GM12872 (cell line): ENCODE results near the gene FEM1B.

Experiments used
- CTCF ChIP-seq: IDR thresholded peaks from 3 replicates; pipeline ENCODE4 v1.5.1; 2011; ENCODE audit warnings: low read depth, mild to moderate bottlenecking, low read length, moderate library complexity; ENCODE audit not compliant: insufficient read depth

FEM1B gene

DNA sequence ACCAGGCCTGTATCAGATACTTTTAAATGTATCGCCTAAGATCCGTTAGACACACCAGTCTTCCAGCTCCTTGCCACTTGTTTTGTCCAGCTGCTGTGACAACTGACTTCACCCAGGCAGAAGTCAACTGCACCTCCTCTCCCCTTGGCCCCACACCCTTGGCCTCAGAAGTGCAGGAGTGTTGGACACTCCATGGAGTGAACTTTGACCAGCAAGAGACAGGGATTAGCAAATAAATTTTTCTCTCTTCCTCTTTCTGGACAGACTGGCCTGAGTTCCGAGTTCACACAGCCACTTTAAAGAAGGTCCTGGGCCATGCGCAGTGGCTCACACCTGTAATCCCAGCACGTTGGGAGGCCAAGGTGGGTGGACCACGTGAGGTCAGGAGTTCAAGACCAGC is 45.1 kb upstream of the FEM1B start:
- no peak for TF ChIP-seq CTCF

DNA sequence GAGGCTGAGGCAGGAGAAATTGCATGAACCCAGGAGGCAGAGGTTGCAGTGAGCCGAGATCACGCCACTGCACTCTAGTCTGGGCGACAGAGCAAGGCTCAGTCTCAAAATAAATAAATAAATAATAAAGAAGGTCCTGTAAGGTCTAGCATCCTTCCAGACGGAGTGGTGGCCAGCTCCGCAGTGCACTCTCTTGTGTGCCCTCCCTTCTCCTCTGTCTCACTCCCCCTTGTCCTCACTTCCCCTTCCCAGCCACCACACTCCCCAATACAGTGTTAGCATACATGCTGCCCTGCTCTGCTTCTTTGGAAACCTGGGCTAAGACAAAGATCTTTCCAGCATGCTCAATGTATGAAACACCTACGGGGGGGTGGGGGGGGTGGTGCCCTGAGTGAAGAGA is 44.6 kb upstream of the FEM1B start:
- no peak for TF ChIP-seq CTCF

GRCh38 chr15:68234060-68234459 is 43.5 kb upstream of the FEM1B start:
- TF ChIP-seq CTCF = no peak

- TF ChIP-seq CTCF = no peak
These were observed 42.5 kb upstream of the FEM1B start for GRCh38 chr15:68235022-68235421.

DNA sequence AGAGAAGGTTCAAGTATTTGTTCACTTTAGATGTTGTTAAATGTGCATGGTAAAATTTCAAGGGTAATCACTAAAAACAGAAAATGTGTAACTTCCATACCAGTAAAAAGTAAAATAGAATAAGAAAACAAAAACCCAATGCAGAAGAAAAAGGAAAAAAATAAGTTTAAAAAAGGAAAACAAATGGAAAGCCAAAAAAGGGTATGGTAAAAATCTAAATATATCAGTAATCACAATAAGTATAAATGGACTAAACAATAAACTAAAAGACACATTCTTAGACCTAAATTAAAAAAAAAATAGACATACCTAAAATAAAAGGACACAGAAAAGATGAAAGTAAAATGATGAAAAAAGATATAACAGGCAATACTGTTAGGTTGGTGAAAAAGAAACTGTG is 38.5 kb upstream of the FEM1B start:
- no peak for TF ChIP-seq CTCF

DNA sequence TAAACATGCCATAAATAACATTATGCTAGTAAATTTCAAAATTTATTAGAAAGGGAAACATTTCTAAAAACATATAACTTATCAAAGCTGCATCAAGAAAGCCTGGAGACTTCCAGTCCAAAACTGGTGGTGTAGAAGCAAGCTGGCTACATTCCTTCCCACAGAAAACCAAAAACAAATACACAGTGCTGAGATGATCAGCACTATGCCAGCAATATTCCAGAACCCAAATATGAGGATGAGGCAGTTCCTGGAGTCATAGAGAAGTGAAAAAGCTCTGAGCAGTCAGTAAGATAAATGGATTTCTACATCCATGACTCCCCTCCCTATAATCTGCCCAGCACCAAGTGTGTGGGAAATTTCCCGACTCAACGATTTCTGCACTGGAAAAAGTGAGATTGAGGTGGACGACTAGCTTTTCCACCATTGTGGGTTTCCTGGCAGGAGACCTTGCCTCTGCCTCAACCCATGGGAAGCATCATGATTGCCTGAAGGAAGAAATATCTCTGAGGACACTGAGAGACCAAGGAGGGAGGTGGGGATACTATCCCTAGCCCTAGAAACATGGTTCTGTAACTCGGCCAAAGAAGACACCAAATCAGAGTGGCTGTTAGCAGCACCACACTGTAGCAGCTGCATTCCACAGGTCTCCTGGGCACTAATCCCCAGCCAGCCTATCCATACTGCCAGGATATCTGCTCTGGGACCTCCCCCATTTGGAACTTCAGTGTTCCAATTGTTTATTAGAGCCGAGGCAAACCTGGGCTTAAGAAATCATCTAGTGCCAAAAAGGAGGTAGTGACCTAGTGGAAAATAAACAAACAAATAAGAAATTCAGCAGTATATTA is 36.2 kb upstream of the FEM1B start:
- no peak for TF ChIP-seq CTCF

GRCh38 chr15:68244235-68244634 is 33.3 kb upstream of the FEM1B start:
- no peak for TF ChIP-seq CTCF
